Activated CD8-positive, alpha-beta memory T cell treated with anti-CD3 and anti-CD28 coated beads, Interleukin-2, amount 50 U/mL, for 1 hour (primary cell): ENCODE results near the gene ELOVL7.
"Not testable (repeated sequence)": the region's sequence is repeated elsewhere in the genome, so short reads cannot be mapped to it uniquely, and the experiment has no call there.

Experiments used
- DNase-seq: peaks from one replicate; pipeline ENCODE4 v3.0.0-alpha.2; 2020; ENCODE audit errors: extremely low read depth

Gene ELOVL7

GRCh38 chr5:60715201-60715928 is 128.7 kb downstream of the ELOVL7 start:
- DNase-seq, result not testable (repeated sequence)

- DNase-seq, result no peak
Observed at GRCh38 chr5:60712950-60713349, 131.1 kb downstream of the ELOVL7 start.

GRCh38 chr5:60711892-60712291 is 132.2 kb downstream of the ELOVL7 start:
- not testable (repeated sequence) for DNase-seq

DNA sequence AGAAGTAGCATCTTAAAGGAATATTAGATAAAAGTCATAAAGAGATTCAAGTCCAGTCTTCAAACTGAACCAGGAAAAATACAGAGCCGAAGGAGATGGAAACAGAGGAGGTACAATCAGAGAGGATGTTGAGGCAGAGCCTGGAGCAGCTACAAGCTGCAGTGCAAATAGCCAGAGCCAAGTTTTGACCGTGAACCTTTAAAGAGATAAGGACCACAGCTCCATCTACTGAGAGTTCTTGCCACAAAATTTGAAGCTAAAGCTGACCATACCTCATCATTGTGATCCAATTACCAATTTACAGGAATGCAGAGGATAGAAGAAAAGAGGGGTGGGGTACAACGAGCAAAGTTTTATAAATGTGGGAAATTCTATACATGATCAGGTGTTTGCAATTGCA is 133.7 kb downstream of the ELOVL7 start:
- DNase-seq, result no peak

GRCh38 chr5:60705144-60705543 is 138.9 kb downstream of the ELOVL7 start:
- DNase-seq, result no peak

DNA sequence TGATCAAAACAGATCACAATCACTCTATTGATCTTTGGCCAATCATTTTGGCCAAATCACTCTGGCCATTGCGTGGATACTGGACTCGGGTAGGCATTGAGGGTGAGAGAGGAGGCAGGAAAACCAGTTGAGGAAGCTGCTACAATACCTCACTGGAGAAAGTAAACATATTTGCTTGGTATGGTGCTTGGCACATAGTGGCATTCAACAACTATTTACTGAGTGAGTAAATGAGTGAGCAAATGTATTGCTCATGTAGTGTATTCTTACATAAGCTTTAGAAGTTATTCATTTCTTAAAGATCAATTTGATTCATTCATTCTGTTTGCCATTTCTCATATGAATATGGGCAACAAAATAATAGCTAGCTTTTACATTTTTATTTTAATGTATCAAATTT is 140.1 kb downstream of the ELOVL7 start:
- DNase-seq, result no peak
